G401 (cell line): ENCODE data around the gene SCGB1D2. TPM values are rescaled to one million over a fixed set of nuclear protein-coding genes. Genes with fewer than 3 reads are reported as not detected.
"Not testable (repeated sequence)": the region's sequence is repeated elsewhere in the genome, so short reads cannot be mapped to it uniquely, and the experiment has no call there.

Experiments used
- DNase-seq: peaks from one replicate; pipeline ENCODE4 v3.0.0-alpha.2; 2015; ENCODE audit warnings: low spot score
- in situ Hi-C: cut with HindIII; loops from 2 replicates; pipeline ENCODE4 v1.10.0; 2016; ENCODE audit warnings: low sequenced_read_pairs, mixed read lengths
- total RNA-seq: library from RNA; depleted of rRNA; stranded (reverse); fragments of >200 nt; shearing (Covaris generic); gene quantifications from 2 replicates; pipeline ENCODE4 v1.2.3, GENCODE V29; 2014; rRNA removed

SCGB1D2 gene
- not detected in 2 replicates for total RNA-seq

DNA sequence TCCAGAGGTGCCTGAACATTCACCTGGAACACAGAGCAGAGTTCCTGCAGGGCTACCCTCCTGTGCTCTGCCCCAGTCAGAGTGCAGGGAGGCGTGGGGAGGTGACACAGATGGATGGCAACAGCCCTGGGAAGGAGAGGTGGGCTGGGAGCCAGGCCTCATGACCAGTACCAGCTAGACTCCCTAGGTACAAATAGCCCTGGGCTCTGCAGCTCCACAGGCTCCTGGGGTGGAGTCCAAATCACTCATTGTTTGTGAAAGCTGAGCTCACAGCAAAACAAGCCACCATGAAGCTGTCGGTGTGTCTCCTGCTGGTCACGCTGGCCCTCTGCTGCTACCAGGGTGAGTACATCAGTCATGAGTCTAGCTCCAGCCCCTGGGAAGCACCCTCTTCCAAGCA is at the start of gene SCGB1D2:
SCGB1D2 (plus strand) TSS at position 219 of the 400 bp plus-strand sequence; CDS start at position 288, 69 bp downstream.
- peak; percentile 94 for DNase-seq
- in situ Hi-C loops = no loop called here

GRCh38 chr11:62193952-62194351 is 48.1 kb upstream of the SCGB1D2 start:
- no peak for DNase-seq

DNA sequence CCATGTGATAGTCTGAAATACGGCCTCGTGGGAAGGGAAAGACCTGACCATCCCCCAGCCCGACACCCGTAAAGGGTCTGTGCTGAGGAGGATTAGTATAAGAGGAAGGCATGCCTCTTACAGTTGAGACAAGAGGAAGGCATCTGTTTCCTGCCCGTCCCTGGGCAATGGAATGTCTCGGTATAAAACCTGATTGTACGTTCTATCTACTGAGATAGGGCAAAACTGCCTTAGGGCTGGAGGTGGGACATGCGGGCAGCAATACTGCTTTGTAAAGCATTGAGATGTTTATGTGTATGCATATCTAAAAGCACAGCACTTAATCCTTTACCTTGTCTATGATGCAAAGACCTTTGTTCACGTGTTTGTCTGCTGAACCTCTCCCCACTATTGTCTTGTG is 47.0 kb upstream of the SCGB1D2 start:
- in situ Hi-C loops, DNase-seq: not testable (repeated sequence)

More at GRCh38 chr11:62193952-62194351, 48.1 kb upstream of the SCGB1D2 start:
- in situ Hi-C loops = no loop called here

DNA sequence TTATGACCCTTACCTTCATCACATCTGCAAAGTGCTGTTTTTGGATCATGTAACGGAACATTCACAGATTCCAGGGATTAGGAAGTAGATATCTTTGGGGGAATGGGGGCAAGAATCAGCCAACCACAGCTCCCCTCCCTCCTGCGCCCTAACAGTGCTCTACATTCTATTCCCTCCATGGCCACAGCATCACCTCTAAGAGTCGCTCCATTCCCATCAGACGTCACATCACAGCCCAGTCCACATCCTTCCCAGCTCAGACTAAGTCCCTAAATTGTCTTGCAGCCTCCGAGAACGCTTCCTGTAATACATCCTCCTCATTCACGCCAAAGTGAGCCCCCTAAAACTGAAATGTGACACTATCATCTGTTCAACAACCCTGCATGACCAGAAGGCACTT is 46.1 kb upstream of the SCGB1D2 start:
- no peak for DNase-seq
- in situ Hi-C loops = no loop called here

GRCh38 chr11:62197400-62197799 is 44.6 kb upstream of the SCGB1D2 start:
- DNase-seq, in situ Hi-C loops: not testable (repeated sequence)

GRCh38 chr11:62201376-62201775 is 40.7 kb upstream of the SCGB1D2 start:
- in situ Hi-C loops = loop anchor here (25.0 kb wide), 1 partner anchor 311 kb away; no protein-coding TSS in a partner anchor

DNA sequence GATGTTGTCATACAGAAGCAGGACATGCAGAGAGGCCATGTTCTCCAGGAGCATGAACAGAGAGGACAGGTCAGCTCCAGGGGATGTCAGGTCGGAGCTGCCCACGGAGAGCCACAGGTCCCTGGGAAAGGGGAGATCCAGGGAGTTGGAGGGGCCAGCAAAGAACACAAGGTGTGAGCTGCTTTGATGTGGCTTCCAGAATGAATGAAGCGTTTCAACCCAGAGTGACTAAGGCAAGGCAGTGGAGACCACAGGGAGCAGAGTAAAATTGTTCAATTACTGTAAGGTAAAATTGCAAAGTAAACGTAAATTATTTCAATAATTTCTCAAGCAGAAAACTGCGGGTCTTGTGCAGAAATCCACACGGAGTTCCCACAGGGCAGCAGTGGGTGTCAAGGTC is 39.1 kb upstream of the SCGB1D2 start:
- DNase-seq = no peak
- in situ Hi-C loops = loop anchor here (25.0 kb wide), 1 partner anchor 309 kb away; no protein-coding TSS in a partner anchor

More at GRCh38 chr11:62201376-62201775, 40.7 kb upstream of the SCGB1D2 start:
- DNase-seq = no peak

DNA sequence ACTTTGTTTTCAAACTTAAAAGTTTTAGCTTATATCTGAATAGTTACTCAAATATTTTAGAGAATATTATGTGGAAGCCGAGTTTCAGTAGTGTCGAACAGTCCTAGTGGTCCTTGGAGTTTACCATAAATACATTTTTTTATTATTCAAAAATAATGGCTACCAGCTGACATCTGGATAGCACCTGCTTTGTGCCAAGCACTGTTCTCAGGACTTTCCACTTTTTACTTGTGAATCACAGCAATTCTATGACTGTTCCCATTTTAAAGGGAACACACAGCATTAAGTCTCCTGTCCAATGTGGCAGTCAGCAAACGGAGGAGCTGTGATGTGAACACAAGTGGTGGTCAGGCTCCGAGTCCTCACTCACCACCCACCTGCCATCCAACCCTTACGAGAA is 37.6 kb upstream of the SCGB1D2 start:
- in situ Hi-C loops = loop anchor here (25.0 kb wide), 1 partner anchor 308 kb away; no protein-coding TSS in a partner anchor
- DNase-seq = no peak

GRCh38 chr11:62205441-62205840 is 36.6 kb upstream of the SCGB1D2 start:
- no peak for DNase-seq
- in situ Hi-C loops = loop anchor here (25.0 kb wide), 1 partner anchor 307 kb away; no protein-coding TSS in a partner anchor

DNA sequence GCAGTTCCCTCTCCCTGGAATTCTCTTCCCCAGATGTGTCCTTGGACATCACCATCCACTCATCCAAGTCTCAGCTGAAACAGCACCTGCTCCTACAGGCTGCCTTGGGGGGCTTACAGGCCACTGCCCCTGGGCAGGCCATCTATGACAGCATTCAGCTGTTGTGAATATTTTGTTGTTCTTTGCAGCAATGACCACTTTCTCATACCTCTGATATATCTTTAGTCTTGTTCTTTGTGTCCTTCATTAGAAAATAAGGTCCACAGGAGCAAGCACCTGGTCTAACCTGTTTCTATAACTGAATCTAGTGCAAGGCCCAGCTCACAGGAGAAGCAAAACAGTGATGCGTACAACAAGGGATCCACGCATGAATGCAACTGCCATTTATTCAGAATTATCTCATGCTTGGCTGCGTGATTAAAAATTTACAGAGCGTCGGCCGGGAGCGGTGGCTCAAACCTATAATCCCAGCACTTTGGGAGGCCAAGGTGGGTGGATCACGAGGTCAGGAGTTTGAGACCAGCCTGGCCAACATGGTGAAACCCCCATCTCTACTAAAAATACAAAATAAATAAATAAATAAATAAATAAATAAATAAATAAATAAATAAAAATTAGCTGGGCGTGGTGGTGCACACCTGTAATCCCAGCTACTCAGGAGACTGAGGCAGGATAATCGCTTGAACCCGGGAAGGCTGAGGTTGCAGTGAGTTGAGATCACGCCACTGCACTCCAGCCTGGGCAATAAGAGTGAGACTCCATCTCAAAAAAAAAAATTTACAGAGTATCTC is 35.6 kb upstream of the SCGB1D2 start:
- in situ Hi-C loops = loop anchor here (25.0 kb wide), 1 partner anchor 306 kb away; no protein-coding TSS in a partner anchor
- DNase-seq = not testable (repeated sequence)

DNA sequence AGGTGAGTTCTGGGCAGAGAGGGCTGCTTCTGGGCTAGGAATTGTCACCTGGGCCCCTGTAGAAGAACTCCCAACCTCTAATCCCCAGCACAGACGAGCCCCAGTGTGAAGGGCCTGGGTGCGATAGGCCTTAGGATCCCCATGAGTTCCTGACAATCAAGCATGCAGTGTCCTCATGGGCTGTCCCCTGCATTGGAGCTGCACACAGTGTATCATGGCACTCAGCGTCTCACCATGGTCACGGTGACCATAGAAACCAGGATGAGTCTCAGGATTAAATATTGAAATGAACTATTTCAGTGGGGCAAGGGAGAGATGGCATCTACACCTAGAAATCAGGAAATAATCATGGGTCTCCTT is 33.3 kb upstream of the SCGB1D2 start:
- in situ Hi-C loops = loop anchor here (25.0 kb wide), 1 partner anchor 304 kb away; no protein-coding TSS in a partner anchor

DNA sequence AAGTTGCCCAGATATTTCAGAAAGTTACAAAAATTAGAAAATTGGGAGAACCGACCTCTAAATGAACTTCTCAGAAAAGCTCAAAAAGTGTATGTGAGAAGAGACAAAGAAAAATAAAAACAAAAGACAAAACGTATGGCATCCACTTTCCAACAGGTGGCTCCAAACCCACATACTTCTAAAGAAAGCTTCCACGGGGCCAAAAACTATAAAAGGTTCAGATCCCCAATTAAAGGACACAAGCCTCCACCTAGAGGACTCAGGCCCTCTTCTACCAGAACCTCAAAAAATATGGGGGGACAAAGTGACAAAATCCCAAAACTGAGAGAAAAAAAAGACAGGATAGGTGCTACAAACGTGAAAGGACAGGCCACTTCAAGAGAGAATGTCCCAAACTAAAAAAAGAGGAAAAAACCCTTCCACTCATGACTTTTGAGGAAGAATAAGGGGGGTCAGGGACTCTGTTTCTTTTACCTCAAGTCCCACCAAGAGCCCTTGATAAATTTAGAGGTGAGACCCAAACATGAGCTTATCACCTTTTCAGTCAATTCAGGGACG is 24.8 kb upstream of the SCGB1D2 start:
- in situ Hi-C loops = loop anchor here (25.0 kb wide), 1 partner anchor 295 kb away; no protein-coding TSS in a partner anchor
- peak; percentile 34 for DNase-seq

More for the DNA sequence above, 33.3 kb upstream of the SCGB1D2 start:
- no peak for DNase-seq

DNA sequence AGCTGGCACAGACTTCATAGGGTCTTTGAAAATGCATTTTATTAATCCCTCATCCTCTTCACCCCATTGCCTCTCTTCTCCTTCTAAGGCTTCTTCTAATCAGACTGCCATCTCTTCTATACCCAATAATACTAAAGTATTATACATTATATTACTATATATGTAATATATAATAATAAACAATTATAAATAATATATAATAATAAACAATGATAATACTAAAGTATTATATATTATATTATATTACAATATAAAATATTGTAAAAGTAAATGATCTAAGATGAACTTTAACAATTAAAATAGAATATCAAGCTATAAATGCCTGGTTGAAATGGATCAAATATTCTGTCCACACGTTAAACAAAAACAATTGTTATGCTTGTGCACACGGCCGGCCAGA is 20.5 kb upstream of the SCGB1D2 start:
- in situ Hi-C loops = loop anchor here (25.0 kb wide), 1 partner anchor 291 kb away; no protein-coding TSS in a partner anchor
- no peak for DNase-seq

GRCh38 chr11:62223095-62223494 is 18.9 kb upstream of the SCGB1D2 start:
- DNase-seq = no peak
- in situ Hi-C loops = loop anchor here (25.0 kb wide), 1 partner anchor 289 kb away; no protein-coding TSS in a partner anchor

DNA sequence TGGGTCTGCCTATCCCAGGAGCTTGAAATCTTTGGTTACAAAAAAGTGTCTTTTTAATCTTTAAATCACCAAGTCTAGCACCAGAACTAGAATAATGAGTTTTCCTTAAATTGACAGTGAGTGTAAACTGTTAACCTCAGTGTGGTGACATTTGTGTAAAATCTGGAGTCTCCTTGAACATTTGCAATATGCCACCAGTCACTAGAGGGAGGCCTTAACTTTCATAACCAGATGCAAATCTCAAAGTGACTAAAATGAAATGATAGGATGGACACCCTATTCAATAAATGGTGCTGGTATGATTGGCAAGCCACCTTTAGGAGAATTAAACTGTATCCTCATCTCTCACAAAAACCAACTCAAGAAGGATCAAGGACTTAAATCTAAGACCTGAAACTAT is 8.3 kb upstream of the SCGB1D2 start:
- in situ Hi-C loops = no loop called here
- no peak for DNase-seq

DNA sequence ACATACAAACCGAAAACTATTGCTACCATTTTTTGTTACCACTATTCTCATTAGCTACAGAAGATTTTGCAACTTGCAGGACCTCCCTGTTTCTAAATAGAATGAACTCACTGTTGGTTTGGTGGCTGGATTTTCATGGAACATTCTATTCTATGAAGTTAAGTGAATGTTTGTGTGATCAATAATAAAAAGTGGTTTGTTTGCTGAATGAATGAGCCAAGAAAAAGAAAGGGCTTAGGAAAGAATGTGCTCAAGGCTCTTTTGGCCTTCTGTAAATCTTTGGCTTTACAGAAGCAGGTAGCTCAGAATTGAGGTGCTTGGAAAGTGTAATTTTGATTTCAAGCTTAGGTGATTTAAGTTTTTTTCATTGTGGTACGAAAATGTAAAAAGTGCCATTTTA is 5.9 kb upstream of the SCGB1D2 start:
- in situ Hi-C loops = no loop called here
- no peak for DNase-seq

DNA sequence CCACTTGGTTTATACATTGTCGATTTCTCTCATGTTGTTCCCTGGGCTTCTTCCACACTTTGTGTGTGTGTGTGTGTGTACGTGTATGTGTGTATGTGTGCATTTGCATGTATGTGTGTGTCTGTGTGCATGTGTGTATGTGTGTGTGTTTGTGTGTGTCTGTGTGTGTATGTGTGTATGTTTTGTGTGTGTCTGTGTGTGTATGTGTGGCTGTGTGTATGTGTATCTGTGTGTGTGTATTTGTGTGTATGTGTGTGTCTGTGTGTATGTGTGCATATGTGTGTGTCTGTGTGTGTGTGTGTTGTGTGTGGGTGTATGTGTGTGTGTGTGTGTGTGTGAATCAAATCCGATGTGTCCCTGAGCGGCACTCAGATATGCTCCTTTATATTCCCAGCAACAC is 4.5 kb upstream of the SCGB1D2 start:
- in situ Hi-C loops = no loop called here

GRCh38 chr11:62238151-62238550 is 3.9 kb upstream of the SCGB1D2 start:
- in situ Hi-C loops = no loop called here
- DNase-seq = no peak

More for the DNA sequence above, 4.5 kb upstream of the SCGB1D2 start:
- no peak for DNase-seq

DNA sequence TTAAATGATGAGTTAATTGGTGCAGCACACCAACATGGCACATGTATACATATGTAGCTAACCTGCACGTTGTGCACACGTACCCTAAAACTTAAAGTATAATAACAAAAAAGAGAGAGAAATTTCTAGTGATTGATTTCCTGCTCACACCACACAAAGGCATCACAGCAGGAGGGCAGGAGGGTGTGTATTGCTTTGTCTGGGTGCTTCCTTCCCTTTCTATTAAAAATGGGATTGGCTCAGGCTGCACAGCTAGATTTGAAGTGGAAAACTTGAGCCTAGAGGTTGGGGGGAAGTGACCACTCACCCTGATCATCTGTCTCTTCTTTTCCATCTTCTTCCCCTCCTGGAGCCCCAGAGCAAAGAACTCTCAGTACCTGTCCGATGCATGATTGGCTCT is 944 bp upstream of the SCGB1D2 start:
- in situ Hi-C loops = no loop called here
- no peak for DNase-seq

DNA sequence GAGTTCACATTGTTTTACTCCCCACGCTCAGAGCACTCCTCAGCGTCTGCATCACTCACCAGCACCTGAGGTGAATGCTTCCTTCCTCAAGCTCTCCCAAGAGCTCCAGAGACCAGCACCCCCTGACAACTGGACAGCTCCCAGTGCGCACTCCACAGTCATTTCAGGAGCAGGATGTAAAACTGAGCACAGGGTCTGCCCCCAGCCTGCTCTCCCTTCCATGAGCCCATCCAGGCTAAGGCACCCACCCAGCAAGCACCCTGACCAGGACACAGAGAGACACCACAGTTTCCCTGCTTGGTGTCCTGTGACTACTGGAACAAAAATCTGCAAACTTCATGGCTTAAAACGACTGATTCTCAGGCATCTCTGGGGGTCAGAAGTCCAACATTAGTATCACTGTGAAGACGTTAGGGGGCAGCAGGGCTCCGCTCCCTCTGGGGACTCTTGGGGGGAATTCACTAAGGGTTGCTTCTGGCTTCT is 3.3 kb downstream of the SCGB1D2 start:
- in situ Hi-C loops = no loop called here
- DNase-seq = no peak
